CD14-positive monocyte (primary cell): ENCODE results near the gene ARVCF. TPM values are rescaled to one million over a fixed set of nuclear protein-coding genes. Genes with fewer than 3 reads are reported as not detected.

Experiments used
- DNase-seq, 3 donors: peaks; one replicate each; pipeline ENCODE4 v3.0.0-alpha.2; 2011 to 2022
- H2AFZ ChIP-seq: 2 replicates; pipeline ENCODE4 v1.6.0; 2012; ENCODE audit warnings: mild to moderate bottlenecking, low read depth, low read length, inconsistent platforms; ENCODE audit not compliant: insufficient read depth, poor library complexity, severe bottlenecking
- H3K27ac ChIP-seq, 2 donors: 1 replicate in 1 of 2; 2 replicates in 1 of 2; pipeline ENCODE4 v1.5.1; 2012 to 2013; ENCODE audit warnings: low read length in 2 of 2, control low read depth in 1 of 2, inconsistent platforms in 1 of 2, low read depth in 1 of 2, mild to moderate bottlenecking in 1 of 2
- H3K27me3 ChIP-seq, 2 donors: one replicate each; pipeline versions ENCODE4 v1.6.0 to v1.6.1; 2011 to 2013; ENCODE audit warnings: low read length in 2 of 2; ENCODE audit not compliant: control insufficient read depth in 2 of 2, insufficient read depth in 2 of 2
- H3K36me3 ChIP-seq, 2 donors: replicated peaks in 1 of 2; 1 replicate in 1 of 2; 2 replicates in 1 of 2; pipeline versions ENCODE4 v1.5.1 to v1.6.1; 2012 to 2013; ENCODE audit warnings: low read length in 2 of 2, control low read depth in 1 of 2, inconsistent platforms in 1 of 2, mild to moderate bottlenecking in 1 of 2; ENCODE audit not compliant: insufficient read depth in 2 of 2, control insufficient read depth in 1 of 2
- H3K4me1 ChIP-seq, 2 donors: 1 replicate in 1 of 2; 2 replicates in 1 of 2; pipeline versions ENCODE4 v1.5.1 to v1.6.1; 2012 to 2013; ENCODE audit warnings: low read length in 2 of 2, control low read depth in 1 of 2, inconsistent platforms in 1 of 2, mild to moderate bottlenecking in 1 of 2, moderate library complexity in 1 of 2; ENCODE audit not compliant: insufficient read depth in 2 of 2, control insufficient read depth in 1 of 2
- H3K4me2 ChIP-seq: replicated peaks from 2 replicates; pipeline ENCODE3; 2012; ENCODE audit warnings: low read length, moderate library complexity, mild to moderate bottlenecking; ENCODE audit not compliant: poor library complexity, severe bottlenecking; ENCODE audit errors: extremely low read depth
- H3K4me3 ChIP-seq, 3 experiments: fragments of 200-600 bp in 1 of 3; sonication (generic) in 1 of 3; replicated peaks in 1 of 3; 1 replicate in 2 of 3; 2 replicates in 1 of 3; pipeline ENCODE4 v1.5.1; 2011 to 2013; ENCODE audit warnings: low read length in 3 of 3, mild to moderate bottlenecking in 3 of 3, control low read depth in 2 of 3, low read depth in 2 of 3, inconsistent platforms in 1 of 3, moderate library complexity in 1 of 3
- H3K79me2 ChIP-seq: 2 replicates; pipeline ENCODE4 v1.6.0; 2012; ENCODE audit warnings: mild to moderate bottlenecking, control low read depth, inconsistent platforms, low read length, moderate library complexity; ENCODE audit not compliant: insufficient read depth
- H3K9ac ChIP-seq: 2 replicates; pipeline ENCODE4 v1.6.0; 2017; ENCODE audit warnings: low read length, mild to moderate bottlenecking; ENCODE audit not compliant: insufficient read depth, poor library complexity, severe bottlenecking
- H3K9me3 ChIP-seq, 2 donors: replicated peaks in 1 of 2; 1 replicate in 1 of 2; 2 replicates in 1 of 2; pipeline versions ENCODE4 v1.5.1 to v1.6.1; 2012 to 2013; ENCODE audit warnings: low read length in 2 of 2, control low read depth in 1 of 2; ENCODE audit not compliant: control insufficient read depth in 1 of 2, insufficient read depth in 1 of 2
- H4K20me1 ChIP-seq: 2 replicates; pipeline ENCODE4 v1.6.0; 2012; ENCODE audit warnings: mild to moderate bottlenecking, low read length, control low read depth, moderate library complexity; ENCODE audit not compliant: insufficient read depth
- H3K27ac Mint-ChIP-seq, 7 donors: one replicate each; pipeline ENCODE4 v1.8.0; 2020; ENCODE audit warnings: mild to moderate bottlenecking in 7 of 7, mixed read lengths in 7 of 7, moderate library complexity in 6 of 7, inconsistent platforms in 2 of 7
- H3K27me3 Mint-ChIP-seq, 3 donors: one replicate each; pipeline ENCODE4 v1.8.0; 2021 to 2022; ENCODE audit warnings: low read depth in 3 of 3, mild to moderate bottlenecking in 3 of 3, mixed read lengths in 3 of 3, moderate library complexity in 3 of 3, inconsistent platforms in 1 of 3
- H3K36me3 Mint-ChIP-seq, 2 donors: one replicate each; pipeline ENCODE4 v1.8.0; 2020; ENCODE audit warnings: mixed read lengths in 2 of 2, inconsistent platforms in 1 of 2, mild to moderate bottlenecking in 1 of 2
- H3K4me1 Mint-ChIP-seq: one replicate; pipeline ENCODE4 v1.8.0; 2020; ENCODE audit warnings: mild to moderate bottlenecking, mixed read lengths
- H3K4me3 Mint-ChIP-seq, 2 donors: one replicate each; pipeline ENCODE4 v1.8.0; 2020; ENCODE audit warnings: mild to moderate bottlenecking in 2 of 2, mixed read lengths in 2 of 2, moderate library complexity in 1 of 2
- H3K9me3 Mint-ChIP-seq, 7 donors: one replicate each; pipeline ENCODE4 v1.8.0; 2020 to 2022; ENCODE audit warnings: mixed read lengths in 7 of 7, mild to moderate bottlenecking in 6 of 7, moderate library complexity in 6 of 7, inconsistent platforms in 2 of 7
- WGBS: methylation state at CpG from one replicate; pipeline ENCODE4 v1.1.5; 2013; ENCODE audit warnings: missing lambda C conversion rate; ENCODE audit not compliant: insufficient coverage; 5-methylcytosine and 5-hydroxymethylcytosine counted together
- intact Hi-C, 2 donors: fragments of 100-400 bp; cut with micrococcal nuclease; formaldehyde crosslinking; loops; one replicate each; pipeline versions ENCODE4 v1.15.0 to v1.15.1; 2023
- polyA plus RNA-seq, 3 donors: library from polyadenylated mRNA; depleted of rRNA in 1 of 3; unstranded in 2 of 3; stranded (reverse) in 1 of 3; fragments of 300-500 nt in 2 of 3; fragments of >200 nt in 1 of 3; fragmentation: Illumina TruSeq in 2 of 3; gene quantifications; 1 replicate in 2 of 3; 2 replicates in 1 of 3; pipeline ENCODE4 v1.2.3, GENCODE V29; 2012 to 2021
- TF ChIP-seq, protein P1 (sequence below): fragments of 200-600 bp; IDR thresholded peaks from one replicate; pipeline ENCODE4 v1.8.0; 2022; ENCODE audit warnings: antibody characterized with exemption, mild to moderate bottlenecking

Gene ARVCF
- polyA plus RNA-seq, 3 donors = 0.31 to 2.6 (median 0.44) TPM

DNA sequence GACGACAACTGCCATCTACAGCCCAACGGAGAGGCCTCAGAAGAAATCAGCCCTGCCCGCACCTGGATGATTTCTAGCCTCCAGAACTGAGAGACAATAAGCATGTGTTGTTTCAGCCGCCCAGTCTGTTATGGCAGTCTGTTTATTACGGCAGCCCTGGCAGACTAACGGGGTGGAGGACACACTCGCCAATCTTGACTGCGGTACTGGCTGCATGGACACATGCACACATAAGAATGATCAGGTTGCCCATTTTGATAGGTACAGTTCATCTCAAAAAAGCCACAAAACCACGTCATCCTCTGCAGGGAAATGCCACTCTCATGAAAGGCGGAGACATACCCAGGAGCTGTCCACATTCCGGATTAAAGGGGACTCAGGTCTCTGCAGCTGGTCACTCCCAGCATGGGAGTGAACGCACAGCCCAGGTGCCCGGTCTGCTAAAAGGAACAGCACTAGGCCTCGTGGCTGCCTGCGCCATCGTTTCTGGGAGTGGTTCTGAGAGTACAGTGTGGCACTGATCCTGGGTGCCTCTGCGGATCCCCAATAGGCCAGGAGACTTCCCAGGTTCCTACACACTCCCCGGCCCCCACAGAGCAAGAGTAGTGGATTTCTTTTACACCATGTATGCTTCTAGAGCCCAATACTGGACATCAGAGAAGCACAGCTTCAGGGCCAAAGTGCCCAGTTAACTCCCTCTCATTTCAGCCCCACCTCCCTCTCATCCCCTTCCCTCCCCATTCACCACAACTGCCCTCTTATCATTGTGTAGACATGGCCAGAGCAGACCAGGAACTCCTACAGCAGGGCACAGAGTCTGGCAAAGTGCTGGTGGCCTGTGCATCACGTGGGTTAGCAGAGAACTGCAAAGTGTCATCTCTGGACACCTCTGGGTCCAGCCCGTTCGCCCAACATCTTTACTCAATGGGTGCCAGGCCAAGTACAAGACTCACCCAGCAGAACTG is 86.8 kb downstream of the ARVCF start:
- no peak overlapping the region for H2AFZ ChIP-seq
- Mint-ChIP-seq H3K36me3 (peaks cover 22 to 27% of the 10 kb centered on the region in 2 donors), H3K4me3 (no peak overlapping the region), H3K27me3 (peaks cover 0 to 2% (median 0%) of the 10 kb centered on the region in 3 donors), H3K4me1 (peaks cover 38% of the 10 kb centered on the region), H3K27ac (peak overlapping the region in 3 of 7 donors; percentile 43 to 66 (median 52)), H3K9me3 (no peaks in the 10 kb centered on the region)
- DNase-seq = no peak
- intact Hi-C loops = no loop called here
- no peaks in the 10 kb centered on the region for H3K27me3 ChIP-seq
- H3K79me2 ChIP-seq = peaks cover 7% of the 10 kb centered on the region
- no peaks in the 10 kb centered on the region for H4K20me1 ChIP-seq
- H3K9me3 ChIP-seq = no peaks in the 10 kb centered on the region
- no peak overlapping the region for H3K27ac ChIP-seq
- no peak overlapping the region for H3K9ac ChIP-seq
- 95% methylated on average over 17 of the region's 21 CpGs for WGBS
- peaks cover 2 to 20% of the 10 kb centered on the region in 2 donors for H3K36me3 ChIP-seq
- H3K4me1 ChIP-seq = peaks cover 31 to 43% of the 10 kb centered on the region in 2 donors
- H3K4me3 ChIP-seq = no peak overlapping the region
- H3K4me2 ChIP-seq = no peak overlapping the region
- TF ChIP-seq, protein P1, sequence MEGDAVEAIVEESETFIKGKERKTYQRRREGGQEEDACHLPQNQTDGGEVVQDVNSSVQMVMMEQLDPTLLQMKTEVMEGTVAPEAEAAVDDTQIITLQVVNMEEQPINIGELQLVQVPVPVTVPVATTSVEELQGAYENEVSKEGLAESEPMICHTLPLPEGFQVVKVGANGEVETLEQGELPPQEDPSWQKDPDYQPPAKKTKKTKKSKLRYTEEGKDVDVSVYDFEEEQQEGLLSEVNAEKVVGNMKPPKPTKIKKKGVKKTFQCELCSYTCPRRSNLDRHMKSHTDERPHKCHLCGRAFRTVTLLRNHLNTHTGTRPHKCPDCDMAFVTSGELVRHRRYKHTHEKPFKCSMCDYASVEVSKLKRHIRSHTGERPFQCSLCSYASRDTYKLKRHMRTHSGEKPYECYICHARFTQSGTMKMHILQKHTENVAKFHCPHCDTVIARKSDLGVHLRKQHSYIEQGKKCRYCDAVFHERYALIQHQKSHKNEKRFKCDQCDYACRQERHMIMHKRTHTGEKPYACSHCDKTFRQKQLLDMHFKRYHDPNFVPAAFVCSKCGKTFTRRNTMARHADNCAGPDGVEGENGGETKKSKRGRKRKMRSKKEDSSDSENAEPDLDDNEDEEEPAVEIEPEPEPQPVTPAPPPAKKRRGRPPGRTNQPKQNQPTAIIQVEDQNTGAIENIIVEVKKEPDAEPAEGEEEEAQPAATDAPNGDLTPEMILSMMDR = no peak

DNA sequence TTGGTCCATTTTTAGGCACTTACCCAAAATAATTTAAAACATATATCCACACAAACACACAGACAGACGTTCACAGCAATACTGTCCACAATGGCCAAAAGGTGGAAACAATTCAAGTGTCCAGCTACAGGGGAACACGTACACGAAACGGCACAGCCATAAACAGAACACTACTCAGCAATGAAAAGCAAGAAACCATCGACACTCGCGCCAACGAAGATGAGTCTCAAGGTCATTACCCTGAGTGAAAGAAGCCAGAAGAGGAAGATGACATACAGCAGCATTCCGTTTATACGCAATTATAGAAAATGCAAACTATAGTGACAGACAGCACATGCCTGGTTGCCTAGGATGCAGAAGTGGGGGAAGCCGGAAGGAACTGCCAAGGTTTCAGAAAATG is 88.4 kb downstream of the ARVCF start:
- H3K9ac ChIP-seq = no peak overlapping the region
- Mint-ChIP-seq H3K4me1 (peaks cover 28% of the 10 kb centered on the region), H3K9me3 (no peaks in the 10 kb centered on the region)

More for the DNA sequence above, 88.4 kb downstream of the ARVCF start:
- H3K4me2 ChIP-seq = no peak overlapping the region
- peaks cover 11 to 34% of the 10 kb centered on the region in 2 donors for H3K36me3 ChIP-seq
- peaks cover 7% of the 10 kb centered on the region for H3K79me2 ChIP-seq
- TF ChIP-seq, protein P1 = no peak
- H3K4me1 ChIP-seq = peaks cover 22 to 33% of the 10 kb centered on the region in 2 donors
- peak overlapping the region; percentile 2 to 89 (median 70) for H3K27ac Mint-ChIP-seq
- peak overlapping the region; percentile 20 to 65 for H3K27ac ChIP-seq
- H3K4me3 Mint-ChIP-seq = no peak overlapping the region
- H3K27me3 Mint-ChIP-seq = peaks cover 0 to 2% (median 0%) of the 10 kb centered on the region in 3 donors
- peaks cover 35 to 42% of the 10 kb centered on the region in 2 donors for H3K36me3 Mint-ChIP-seq
- H3K4me3 ChIP-seq = no peak overlapping the region
- intact Hi-C loops = no loop called here
- H2AFZ ChIP-seq = no peak overlapping the region
- H4K20me1 ChIP-seq = peaks cover 8% of the 10 kb centered on the region
- WGBS = 92% methylated on average over 1 of the region's 11 CpGs
- no peaks in the 10 kb centered on the region for H3K27me3 ChIP-seq
- H3K9me3 ChIP-seq = no peaks in the 10 kb centered on the region
- DNase-seq = peak in 1 of 3 donors; percentile 15
